NCI-H524 (cell line): ENCODE measurements around the gene HOXA9.

ENCODE experiments used
- DNase-seq, 2 experiments: peaks; one replicate each; lab custom pipeline; 2025; lab: John Stamatoyannopoulos, UW

The HOXA9 gene

DNA sequence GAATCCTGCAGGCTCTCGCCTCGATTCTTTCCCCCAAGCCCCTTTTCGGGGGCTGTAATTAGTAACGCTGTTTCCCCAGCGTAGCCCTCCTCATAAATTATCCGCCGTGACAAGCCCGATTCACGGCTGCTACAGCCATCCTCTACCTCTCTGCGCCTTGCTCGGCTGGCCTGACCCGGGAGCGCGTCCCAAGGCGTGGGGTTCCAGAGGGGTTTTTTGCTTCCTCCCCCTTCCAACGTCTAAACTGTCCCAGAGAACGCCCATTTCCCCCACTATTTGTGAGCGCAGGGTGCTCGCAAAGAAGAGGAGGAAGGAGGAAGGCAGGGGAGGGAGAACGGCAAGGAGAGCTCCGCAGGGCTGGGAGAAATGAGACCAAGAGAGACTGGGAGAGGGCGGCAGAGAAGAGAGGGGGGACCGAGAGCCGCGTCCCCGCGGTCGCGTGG is 22.7 kb downstream of the HOXA9 start:
- DNase-seq = peak in 1 of 2 experiments; percentile 44

DNA sequence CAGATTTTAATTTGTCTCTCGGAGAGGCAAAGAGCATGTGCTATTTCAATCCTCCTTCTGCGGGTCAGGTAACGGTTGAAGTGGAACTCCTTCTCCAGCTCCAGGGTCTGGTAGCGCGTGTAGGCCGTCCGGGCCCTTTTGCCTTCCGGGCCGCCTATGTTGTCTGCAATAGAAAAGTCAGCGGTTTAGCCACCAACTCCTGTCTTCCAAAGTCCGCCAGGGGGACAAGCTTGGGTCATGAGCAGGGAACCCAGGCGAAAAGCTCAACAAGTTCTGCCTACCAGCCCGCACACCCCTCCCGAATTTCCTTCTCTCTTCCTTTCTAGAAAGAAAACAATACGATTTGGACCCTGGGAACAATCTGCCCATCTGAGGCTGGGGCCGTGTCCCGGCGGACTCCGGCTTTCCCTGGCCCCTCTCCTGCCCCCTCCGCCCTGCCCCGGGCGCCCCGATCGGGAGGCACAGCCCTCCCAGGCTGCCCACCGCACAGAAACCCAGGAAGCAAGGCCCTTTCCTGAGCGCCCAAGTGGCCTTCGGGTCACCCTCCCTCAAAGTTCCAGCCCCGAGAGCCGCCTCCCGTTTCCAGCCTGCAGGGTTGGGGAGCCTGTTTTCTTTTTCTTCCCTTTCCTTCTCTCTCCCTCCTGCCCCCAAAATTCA is 23.3 kb downstream of the HOXA9 start:
- DNase-seq = no peak

DNA sequence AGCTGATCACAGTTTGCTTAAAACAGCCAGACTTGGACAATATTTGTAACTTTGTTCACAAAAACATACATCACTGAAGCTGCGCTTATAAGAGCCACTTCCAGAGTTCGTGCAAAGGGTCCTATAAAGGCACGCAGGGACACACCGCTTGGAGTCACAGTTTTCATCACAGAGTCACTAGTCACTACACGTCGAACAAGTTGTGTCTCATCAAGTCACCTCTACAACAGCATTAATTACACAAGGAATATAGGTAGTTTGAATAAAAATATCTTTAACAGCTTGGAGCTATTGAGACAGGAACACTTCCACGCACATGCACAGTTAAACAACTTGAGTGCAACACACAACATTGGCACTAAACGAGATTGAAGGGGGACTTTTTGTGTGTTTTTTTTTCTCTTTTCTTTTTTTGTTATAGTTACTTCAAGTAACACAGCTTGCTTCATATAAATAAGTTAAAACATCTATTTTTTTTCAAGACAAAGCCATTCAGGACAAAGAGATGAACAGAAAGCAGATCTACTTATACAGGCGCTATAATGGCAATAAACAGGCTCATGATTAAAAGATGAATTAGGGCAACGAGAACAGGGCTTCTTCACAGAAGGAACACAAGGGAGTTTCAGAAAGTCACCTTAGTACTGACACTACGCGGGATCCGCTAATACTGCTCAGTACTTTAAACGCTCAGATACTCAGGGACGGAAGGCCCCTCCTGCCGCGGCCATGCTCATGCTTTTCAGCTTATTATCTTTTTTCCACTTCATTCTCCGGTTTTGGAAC is 24.0 kb downstream of the HOXA9 start:
- no peak for DNase-seq

DNA sequence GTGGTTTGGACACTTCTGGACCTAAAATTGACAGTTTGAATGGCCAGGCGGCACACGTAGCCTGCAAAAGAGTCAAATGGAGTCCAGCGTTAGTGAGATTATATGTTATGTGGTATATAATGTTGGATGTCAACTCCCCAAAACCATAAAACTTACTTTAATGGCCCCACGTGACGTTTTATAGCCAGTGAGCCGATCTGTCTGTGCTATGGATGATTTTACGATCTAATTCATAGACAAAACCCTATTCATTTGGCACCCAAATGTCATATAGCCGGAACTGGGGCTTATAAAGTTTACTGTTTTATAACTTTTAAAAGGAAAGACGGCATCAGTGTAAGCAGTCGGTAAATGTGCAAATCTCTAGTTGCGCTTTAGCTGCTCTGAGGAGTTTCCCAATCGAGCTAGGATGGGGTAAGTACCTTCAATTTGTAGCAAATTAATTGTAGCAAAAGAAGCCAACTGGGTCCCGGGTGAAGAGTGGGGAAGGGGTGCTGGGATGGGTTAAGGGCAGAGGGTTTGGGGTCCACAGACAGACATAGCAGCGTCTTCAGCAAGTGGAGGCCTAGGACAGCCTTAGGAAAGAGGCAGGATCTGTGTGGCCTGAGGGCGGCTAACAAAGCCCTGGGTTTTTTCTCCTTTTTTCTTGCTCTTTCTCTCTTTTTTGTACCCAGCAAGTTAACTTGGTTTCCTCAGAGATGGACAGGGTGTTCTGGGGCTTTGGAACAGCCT is 25.0 kb downstream of the HOXA9 start:
- no peak for DNase-seq

DNA sequence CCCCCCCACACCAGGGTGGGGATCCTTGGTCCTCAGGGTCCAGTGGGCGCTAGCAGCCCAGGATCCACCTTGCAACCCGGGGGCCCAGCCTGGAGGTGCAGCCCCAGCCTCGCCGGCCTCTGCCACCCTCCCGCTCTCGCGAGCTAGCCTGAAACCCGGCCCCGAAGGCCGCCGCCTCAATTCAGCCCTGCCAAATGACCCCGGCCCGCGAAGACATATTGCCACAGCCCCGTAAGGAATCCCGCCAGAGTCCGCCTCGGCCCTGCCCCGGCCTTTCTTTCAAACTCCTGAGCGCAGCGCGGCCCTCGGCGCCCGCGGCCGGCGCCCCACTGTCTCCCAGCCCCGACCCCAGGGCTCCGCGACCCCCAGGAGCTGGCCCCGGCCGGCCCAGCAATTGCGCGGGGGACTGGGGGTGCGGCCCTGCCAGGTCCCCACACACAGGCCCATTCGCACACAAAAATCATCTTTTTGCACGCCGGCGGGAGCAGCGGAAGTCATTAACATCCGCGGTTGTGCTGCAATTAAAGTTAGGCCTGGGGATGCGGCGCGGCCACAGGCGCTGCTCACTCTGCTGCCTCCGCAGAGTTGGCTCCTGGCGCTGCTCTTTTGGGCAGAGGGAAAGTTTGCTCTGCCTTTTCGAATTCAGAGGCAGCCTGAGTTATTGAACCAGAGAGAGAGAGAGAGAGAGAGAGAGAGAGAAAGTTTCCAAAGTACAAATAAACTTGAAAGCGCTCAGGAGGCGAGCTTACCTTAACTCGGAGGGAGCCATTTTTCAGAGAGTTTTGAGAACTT is 25.8 kb downstream of the HOXA9 start:
- no peak for DNase-seq

DNA sequence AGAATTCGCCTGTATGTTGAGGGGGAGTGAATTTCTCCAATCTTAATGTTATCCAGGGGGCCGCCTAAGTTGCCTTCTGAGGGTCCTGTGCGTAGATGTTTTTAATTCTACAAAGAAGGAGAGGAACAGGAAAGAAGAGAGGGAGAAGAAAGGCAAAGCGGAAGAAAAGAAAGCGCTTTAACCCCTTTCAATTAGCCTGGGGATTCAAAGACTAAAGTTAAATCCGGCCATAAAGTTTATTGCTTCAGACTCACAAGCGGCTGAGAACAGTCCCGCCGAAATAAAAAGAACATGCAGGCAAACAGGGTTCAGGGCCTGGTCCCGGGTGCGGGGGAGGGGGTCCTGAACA is 26.4 kb downstream of the HOXA9 start:
- no peak for DNase-seq

DNA sequence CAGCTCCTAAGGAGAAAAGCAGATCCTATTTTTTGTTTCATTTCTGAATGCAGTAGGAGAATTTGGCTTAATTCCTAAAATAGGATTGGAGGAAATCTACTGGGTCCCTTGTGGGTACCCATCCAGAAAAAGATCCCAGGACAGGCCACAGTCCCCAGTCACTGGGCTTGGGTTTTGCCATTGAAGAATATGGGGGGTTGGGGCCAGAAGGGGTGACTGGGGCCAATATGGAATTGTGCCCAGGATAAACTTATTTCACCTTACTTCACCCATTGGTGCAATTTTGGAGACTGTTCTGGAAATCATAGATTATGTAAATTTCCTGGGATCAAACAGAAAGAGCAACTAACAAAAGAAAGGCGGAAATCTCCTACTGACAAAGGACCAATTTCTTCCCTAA is 26.9 kb downstream of the HOXA9 start:
- DNase-seq = no peak

DNA sequence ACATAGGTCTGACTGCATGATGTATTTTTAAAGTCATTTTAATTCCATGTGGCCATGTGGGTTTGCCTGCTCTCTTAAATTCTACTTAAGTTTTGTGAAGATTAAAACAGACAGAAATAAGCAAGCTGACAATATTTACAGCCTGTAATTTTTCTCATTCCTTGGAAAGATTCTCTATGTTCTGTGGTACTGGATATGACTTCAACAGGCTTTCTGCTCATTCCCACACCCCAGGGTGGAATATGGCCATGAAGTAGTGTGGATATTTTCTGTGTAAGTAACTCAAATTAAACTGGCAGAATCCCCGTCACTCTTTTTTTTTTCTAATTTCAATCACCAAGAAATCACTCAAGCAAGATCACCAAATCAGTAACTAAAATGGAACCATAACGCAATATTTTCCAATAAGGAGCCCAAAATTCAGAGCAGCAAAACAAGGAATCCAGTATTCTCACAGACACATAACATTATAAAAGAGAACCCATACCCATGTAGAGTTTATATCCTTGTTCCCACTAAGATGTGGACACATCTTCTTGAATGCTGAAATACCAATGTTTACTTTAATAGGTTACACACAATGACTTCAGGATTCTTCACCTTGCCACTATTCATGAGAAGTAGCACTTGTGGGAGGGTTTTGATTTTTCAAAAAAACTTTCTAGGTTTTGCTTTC is 27.6 kb downstream of the HOXA9 start:
- DNase-seq = no peak

DNA sequence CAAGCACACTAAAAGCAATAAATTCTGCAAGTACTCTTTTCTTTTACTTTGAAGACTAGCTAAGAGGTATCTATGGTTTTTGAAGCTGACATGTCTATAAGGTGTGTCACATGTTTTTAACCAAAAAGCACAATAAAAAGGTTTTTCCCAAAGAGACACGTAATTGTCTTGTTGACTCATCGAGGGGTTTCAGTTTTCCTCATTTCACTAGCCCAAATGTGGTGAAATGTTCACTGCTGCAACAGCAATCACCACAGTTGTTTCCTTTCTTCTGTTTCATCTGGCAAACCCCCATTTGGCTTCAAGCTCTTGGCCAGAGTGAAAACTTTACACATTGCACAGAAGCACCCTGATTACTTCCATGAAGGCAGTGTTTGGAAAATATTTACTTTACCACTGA is 30.9 kb downstream of the HOXA9 start:
- DNase-seq = no peak

DNA sequence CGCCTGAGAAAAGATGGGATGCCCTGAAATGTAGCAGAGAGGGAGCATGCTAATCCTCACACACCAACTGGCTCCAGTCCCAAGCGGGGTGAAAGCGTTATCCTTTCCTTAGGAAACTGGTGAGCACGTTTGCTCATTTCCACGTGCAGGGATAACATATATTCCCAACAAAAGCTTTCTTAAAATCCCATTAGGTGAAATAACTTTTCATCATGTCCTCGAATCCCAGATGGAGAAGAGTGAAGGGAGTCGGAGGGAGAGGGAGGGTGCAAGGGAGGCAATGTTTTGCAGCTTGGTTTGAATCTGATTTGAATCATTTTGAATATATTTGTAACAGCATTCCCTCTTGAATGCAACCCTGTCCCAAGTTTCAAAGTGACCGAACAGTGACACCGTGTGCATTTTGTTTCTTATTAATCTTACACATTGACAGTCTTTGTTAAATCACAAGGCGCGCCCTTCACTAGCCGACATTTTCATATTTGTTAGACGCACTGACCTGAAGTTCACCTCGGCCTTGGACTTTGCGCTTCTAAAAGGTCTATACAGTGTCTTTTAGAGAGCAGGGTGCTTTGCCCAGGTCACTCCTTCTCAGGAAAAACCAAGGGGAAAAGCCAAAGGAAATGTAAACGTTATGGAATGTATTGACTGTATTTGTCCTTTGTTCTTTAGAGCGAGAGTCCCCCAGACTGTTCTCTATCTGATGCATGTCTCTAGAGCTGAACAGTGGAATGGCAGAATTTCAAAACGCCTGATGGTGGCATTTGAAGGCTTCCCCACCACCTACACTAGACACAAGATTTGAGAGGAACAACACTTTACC is 31.7 kb downstream of the HOXA9 start:
- peak in 1 of 2 experiments; percentile 17 for DNase-seq

DNA sequence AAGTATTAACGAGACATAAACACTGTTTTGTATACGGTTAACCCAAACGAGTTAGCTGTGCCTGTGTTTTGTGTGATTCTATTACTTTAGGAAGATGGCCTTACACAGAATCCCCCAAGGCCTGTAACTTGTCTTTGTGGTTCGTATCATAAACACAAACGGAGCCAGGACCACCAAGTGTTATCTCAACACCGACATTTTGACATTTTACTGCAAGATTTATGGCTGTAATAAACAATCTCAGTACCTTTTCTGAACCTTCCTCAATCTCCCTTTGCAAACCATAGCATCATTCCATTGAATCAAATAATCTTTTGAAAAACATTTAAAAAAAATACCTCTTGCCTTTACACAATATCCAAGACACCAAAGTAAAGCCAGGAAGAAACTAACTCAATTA is 32.4 kb downstream of the HOXA9 start:
- no peak for DNase-seq

DNA sequence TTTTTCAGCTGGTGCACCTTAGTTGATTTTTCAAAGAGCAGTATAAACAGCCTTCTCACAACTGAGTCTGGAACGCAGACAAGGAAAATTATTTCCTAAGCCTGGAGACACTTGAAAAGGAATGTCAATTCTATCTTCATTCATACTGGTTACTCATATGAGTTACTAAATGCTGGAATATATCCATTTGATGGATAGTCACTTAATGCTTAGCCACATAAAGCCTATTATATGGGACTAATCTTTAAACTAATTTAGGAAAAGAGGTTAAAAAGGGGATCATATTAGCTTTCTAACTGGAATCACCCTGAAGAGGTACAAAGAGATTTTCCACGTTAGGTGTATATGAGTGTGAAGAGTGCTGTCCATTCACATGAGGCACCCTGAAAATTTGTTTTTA is 33.1 kb downstream of the HOXA9 start:
- no peak for DNase-seq

DNA sequence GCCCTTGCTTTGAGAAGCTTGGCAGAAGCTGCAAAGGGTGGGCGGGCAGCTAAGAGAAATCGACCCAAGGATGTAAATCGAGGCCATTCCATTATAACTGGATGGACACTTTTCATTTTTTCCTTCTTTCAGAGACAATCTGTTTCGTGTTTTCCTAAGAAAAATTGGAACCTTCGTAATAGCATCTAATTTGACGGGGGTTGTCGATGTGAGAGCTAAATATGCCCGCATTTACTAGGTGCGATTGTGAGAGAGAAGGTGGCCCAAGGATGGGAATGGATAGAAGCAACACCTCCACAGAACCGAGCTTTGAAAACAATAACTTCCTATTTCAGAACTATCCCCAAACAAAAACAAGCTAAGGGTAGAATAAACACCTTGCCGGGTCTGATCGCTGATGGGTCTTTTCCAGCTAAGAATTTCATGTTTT is 33.9 kb downstream of the HOXA9 start:
- DNase-seq = no peak

DNA sequence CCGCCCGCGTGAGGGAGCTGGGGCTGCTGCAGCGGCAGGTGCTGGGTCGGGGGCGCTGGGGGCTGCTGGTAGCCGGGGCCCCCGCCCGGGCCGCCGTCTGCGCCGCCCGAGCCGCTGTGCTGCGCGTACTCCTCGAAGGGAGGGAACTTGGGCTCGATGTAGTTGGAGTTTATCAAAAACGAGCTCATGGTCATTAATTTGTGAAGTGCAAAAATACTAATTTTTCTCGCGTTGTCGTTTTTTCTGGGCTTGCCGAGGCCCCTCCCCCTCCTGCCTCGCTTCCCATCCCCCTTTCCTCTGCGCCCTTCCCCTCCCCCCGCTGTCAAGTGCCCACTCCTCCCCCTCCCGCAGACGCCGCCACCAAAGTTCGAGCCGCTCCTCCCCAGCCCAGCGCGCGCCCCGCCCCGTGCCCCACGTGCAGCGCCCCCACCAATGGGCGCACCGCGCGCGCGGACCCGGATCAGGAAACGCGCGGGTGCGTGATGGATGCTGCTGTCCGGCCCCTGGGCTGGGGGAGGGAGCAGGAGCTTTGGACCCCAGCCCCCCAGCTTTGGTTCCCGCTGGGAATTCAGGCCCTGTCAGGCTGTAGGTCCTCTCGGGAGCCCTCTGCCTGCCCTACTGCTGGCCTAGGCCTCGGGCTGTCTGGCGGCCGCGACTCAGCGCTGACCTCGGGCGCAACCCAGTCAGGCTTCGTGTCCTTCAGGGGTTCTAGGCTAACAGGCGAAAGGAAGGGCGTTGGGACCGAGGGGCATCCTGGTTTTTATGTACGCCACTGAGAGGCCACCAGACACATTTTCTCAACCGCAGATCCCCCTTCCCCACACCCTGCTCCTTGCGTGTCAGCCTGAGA is 34.6 kb downstream of the HOXA9 start, which contains the start of gene HOXA4:
TSS of gene HOXA4 (minus strand) at position 218 of the 850 bp plus-strand sequence. CDS start at position 194, 24 bp downstream.
- DNase-seq = peak; percentile 54 to 84

DNA sequence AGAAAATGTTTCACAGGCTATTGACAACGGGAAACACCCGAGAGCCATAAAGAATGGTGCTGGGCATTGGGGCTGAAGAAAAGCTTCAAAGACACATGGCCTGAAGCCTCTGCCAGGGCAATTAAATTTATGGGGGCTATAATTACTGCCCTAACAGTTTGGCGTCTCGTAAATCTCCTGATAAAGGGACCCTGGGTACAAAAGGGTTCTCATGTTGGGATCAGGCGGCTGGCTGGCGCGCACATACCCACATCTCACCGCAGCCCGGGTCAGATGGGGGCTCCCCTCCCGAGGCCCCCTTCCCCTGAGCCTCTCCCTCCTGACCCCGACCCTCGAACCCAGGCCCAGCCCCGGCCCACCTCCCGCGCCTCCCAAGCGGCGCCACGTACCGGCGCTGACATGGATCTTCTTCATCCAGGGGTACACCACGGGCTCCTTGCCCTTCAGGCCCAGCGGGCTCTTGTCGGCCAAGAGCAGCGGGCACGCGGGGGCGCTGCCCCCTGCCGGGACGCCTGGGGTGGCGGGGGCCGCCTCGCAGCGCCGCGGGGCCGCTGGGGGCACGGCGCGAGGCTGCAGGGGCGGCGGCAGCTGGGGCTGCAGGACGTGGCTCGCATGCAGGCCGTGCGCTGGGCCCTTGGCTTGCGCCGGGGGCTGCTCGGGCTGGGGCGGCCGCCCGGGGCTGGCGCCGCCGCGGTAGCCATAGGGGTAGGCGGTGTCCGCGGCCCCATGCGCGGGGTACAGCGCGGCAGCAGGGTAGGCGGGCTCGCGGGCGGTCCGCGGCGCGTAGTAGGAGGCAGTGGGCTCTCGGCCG is 35.4 kb downstream of the HOXA9 start:
- DNase-seq = peak in 1 of 2 experiments; percentile 67

DNA sequence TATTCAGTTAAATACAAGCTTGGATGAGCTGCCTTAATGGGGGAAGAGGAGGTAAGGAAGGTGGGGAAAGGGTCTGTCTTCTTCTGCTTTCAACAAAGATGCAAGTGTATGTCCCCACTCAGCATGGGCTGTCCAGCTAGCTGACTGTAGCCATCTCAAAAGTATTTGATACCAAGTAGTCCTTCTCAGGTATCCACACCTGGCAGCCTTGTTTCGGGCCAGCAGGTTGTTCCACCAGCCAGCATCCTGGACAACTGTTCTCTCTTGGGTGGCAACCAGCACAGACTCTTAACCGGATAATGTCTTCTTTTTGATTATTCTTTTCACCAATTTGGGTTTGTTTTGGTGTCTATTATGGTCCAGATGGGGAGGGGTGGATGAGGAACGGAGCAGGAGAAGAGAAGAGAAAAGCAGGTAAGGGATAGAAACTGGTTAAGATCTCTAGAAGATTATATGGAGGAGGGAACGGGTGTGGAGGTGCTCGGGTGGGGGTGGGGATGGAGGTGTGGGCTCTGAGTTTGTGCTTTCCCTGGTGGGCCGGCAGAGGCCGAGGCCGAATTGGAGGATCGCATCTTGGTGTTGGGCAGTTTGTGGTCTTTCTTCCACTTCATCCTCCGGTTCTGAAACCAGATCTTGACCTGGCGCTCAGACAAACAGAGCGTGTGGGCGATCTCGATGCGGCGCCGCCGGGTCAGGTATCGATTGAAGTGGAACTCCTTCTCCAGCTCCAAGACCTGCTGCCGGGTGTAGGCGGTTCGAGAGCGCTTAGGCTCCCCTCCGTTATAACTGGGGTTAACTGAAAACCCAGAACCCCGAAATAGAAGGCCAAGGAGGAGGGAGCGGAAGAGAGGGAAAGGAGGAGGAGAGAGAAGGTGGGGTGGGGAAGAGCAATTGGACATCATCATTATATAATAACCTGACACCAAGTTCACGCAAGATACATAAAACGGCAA is 36.3 kb downstream of the HOXA9 start:
- no peak for DNase-seq

DNA sequence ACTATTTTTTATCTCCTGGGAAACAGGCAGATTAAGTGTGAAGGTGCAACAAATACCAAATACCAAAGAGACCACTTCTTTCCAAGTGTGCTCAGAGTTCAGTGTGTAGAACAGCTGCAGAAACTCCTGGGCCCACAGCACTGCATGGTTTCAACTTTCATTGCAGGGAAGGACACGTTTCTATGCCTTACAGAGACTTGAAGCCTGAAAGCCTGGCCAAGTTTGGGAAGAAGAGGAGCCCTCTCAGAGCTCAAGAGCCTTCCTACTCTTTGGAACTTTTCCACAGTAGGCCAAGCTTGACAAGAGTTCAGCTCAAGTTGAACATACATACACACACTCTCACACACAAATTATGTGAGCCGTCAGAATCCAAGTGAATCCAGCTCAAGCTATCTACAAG is 37.3 kb downstream of the HOXA9 start:
- DNase-seq = no peak
